ENCODE measurements around the gene ZCWPW2.

- TF ChIP-seq CTCF (tag by site-specific recombination; IDR thresholded peaks at IDR 0.05) (no peak), MEIS1 (CRISPR knock-in tag; IDR thresholded peaks at IDR 0.05; ENCODE audit: borderline replicate concordance) (no peak), PATZ1 (tag by site-specific recombination; IDR thresholded peaks at IDR 0.05) (no peak), ZNF792 (tag by site-specific recombination; IDR thresholded peaks at IDR 0.05) (no peak), ZSCAN18 (tag by site-specific recombination; IDR thresholded peaks at IDR 0.05) (no peak), ZNF580 (tag by site-specific recombination; IDR thresholded peaks at IDR 0.05) (no peak)
Observed at GRCh38 chr3:28335246-28335645, 13.3 kb upstream of the ZCWPW2 start.

All from HEK293 (cell line).